ENCODE data around the gene HIVEP3.

DNA sequence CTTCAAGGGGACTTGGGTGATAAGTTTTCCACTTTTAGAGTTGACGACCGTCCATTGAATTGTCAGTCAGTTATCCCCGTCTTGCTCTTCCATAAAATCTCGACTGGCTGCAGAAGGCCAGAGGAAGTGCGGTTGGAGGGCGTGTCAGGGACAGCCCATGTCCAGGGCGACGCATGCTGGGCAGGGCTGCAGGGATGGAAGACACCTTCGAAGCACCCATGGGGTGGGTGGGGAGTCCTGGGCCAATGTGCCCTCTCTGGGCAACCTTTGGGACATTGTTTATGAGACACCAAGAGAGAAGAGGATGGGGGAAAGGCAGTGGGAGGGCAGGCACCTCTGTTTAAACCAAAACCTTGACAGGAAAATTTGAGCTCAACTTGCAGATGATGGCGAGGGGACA is 395.7 kb downstream of the HIVEP3 start:
- TF ChIP-seq CTCF (IDR thresholded peaks at IDR 0.05; ENCODE audit: low read depth, low read length) (no peak), POLR2A (IDR thresholded peaks at IDR 0.05; ENCODE audit: extremely low read depth, insufficient read length) (no peak)
